ENCODE measurements around the gene A2M.

A2M gene

GRCh38 chr12:9101018-9101687, 14.6 kb downstream of the A2M start:
- DNase-seq (ENCODE audit: low spot score), result no peak
- in situ Hi-C loops (cut with MboI; ENCODE audit: low pct_unique_long_range_greater_than_20kb, low sequenced_read_pairs, unreplicated experiment), result no loop called here
- TF ChIP-seq, protein P1, sequence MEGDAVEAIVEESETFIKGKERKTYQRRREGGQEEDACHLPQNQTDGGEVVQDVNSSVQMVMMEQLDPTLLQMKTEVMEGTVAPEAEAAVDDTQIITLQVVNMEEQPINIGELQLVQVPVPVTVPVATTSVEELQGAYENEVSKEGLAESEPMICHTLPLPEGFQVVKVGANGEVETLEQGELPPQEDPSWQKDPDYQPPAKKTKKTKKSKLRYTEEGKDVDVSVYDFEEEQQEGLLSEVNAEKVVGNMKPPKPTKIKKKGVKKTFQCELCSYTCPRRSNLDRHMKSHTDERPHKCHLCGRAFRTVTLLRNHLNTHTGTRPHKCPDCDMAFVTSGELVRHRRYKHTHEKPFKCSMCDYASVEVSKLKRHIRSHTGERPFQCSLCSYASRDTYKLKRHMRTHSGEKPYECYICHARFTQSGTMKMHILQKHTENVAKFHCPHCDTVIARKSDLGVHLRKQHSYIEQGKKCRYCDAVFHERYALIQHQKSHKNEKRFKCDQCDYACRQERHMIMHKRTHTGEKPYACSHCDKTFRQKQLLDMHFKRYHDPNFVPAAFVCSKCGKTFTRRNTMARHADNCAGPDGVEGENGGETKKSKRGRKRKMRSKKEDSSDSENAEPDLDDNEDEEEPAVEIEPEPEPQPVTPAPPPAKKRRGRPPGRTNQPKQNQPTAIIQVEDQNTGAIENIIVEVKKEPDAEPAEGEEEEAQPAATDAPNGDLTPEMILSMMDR (IDR thresholded peaks at IDR 0.05; ENCODE audit: extremely low read depth, insufficient read depth, missing control alignments), result no peak

DNA sequence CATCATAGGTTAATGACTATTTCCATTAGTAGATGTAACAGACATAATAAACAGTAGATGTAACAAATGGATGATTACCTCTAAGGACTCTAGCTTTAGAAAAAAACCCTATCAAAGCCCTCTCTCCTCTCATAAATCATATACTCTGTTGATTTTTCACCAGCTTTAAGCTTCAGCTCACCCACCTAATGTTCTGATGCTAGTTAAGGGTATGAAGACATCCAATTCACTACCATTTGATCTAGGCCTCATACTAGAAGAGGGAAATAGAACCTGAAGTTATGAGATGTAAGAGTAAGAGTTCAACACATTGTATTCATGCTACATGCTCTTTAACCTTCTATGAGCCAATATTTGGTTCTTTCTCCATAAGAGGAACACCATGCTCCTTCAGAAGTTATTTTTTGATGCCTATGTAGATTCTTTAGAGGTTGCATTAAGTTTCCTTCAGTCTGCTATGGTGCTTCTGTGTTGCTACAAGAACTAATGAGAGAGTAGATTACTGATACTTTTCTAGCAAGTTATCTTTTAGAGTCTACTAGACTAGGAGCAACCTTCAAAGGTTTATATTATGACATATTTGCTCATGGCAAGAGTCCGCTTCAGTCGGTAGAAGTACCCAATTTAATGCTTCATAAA, 16.0 kb downstream of the A2M start:
- no peak for DNase-seq (ENCODE audit: low spot score)
- in situ Hi-C loops (cut with MboI; ENCODE audit: low pct_unique_long_range_greater_than_20kb, low sequenced_read_pairs, unreplicated experiment), result no loop called here
- TF ChIP-seq, protein P1 (IDR thresholded peaks at IDR 0.05; ENCODE audit: extremely low read depth, insufficient read depth, missing control alignments), result no peak

DNA sequence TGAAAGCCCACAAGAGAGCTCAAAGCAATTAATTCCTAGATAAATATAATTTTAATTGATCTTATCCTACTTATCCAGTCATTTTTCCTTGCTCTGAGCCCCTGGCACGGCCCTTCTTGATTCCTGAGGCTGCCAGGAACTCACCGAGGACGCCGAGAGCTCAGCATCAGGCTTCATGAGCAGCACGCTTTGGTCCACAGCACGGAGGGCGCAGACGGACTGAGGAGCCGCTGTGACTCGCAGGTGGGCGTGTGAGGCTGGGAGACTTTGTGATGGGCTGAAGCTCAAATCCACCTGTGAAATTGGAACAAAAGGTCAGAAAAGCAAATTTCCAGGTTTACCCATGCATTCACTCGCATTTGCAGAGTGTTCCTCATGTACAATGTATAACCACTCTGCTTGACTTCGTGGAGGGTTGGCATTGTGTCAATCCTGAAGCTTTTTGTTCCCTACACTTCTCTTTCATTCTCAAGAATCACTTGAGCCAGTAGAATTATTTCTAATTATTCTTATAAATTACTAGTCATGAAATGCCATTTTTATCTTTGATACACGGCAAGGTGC, 17.2 kb downstream of the A2M start:
- no peak for DNase-seq (ENCODE audit: low spot score)
- in situ Hi-C loops (cut with MboI; ENCODE audit: low pct_unique_long_range_greater_than_20kb, low sequenced_read_pairs, unreplicated experiment), result no loop called here
- TF ChIP-seq, protein P1 (IDR thresholded peaks at IDR 0.05; ENCODE audit: extremely low read depth, insufficient read depth, missing control alignments), result no peak

- no peak for DNase-seq (ENCODE audit: low spot score)
- TF ChIP-seq, protein P1 (IDR thresholded peaks at IDR 0.05; ENCODE audit: extremely low read depth, insufficient read depth, missing control alignments), result no peak
- in situ Hi-C loops (cut with MboI; ENCODE audit: low pct_unique_long_range_greater_than_20kb, low sequenced_read_pairs, unreplicated experiment), result no loop called here
These were observed 17.6 kb downstream of the A2M start for GRCh38 chr12:9098115-9098452.

- in situ Hi-C loops (cut with MboI; ENCODE audit: low pct_unique_long_range_greater_than_20kb, low sequenced_read_pairs, unreplicated experiment), result no loop called here
- TF ChIP-seq, protein P1 (IDR thresholded peaks at IDR 0.05; ENCODE audit: extremely low read depth, insufficient read depth, missing control alignments), result no peak
- DNase-seq (ENCODE audit: low spot score), result no peak
These were observed 19.0 kb downstream of the A2M start for GRCh38 chr12:9096563-9097176.

- in situ Hi-C loops (cut with MboI; ENCODE audit: low pct_unique_long_range_greater_than_20kb, low sequenced_read_pairs, unreplicated experiment), result no loop called here
- no peak for DNase-seq (ENCODE audit: low spot score)
- TF ChIP-seq, protein P1 (IDR thresholded peaks at IDR 0.05; ENCODE audit: extremely low read depth, insufficient read depth, missing control alignments), result no peak
These were observed 20.4 kb downstream of the A2M start for GRCh38 chr12:9095322-9095721.

All from GM13977 (cell line).